NCI-H2107 treated with DMSO at 0.1 percent for 48 hours (cell line): ENCODE data around the gene CRISP3.
"Not testable (repeated sequence)": the region's sequence is repeated elsewhere in the genome, so short reads cannot be mapped to it uniquely, and the experiment has no call there.

Experiments
- DNase-seq: peaks from one replicate; lab custom pipeline; 2025; ENCODE audit not compliant: unreplicated experiment; lab: John Stamatoyannopoulos, UW

Gene CRISP3, protein sequence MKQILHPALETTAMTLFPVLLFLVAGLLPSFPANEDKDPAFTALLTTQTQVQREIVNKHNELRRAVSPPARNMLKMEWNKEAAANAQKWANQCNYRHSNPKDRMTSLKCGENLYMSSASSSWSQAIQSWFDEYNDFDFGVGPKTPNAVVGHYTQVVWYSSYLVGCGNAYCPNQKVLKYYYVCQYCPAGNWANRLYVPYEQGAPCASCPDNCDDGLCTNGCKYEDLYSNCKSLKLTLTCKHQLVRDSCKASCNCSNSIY

GRCh38 chr6:49744259-49744658 is at the start of gene CRISP3:
Gene CRISP3 (minus strand): TSS chr6:49744388. CDS start chr6:49744367, 21 bp downstream.
- DNase-seq, result no peak

GRCh38 chr6:49790341-49790740 is 46.2 kb upstream of the CRISP3 start:
- DNase-seq, result no peak

- no peak for DNase-seq
Measured at GRCh38 chr6:49787176-49787575, 43.0 kb upstream of the CRISP3 start, which contains the start of gene PGK2. Gene PGK2 (minus strand): TSS chr6:49787285. CDS start chr6:49787187, 98 bp downstream.

GRCh38 chr6:49784272-49784671 is 40.1 kb upstream of the CRISP3 start:
- DNase-seq, result no peak

- DNase-seq, result no peak
Measured at GRCh38 chr6:49782725-49783124, 38.5 kb upstream of the CRISP3 start.

GRCh38 chr6:49782293-49782692 is 38.1 kb upstream of the CRISP3 start:
- DNase-seq, result no peak

GRCh38 chr6:49776444-49776843 is 32.3 kb upstream of the CRISP3 start:
- DNase-seq, result no peak

GRCh38 chr6:49775043-49775442 is 30.9 kb upstream of the CRISP3 start:
- DNase-seq, result no peak

DNA sequence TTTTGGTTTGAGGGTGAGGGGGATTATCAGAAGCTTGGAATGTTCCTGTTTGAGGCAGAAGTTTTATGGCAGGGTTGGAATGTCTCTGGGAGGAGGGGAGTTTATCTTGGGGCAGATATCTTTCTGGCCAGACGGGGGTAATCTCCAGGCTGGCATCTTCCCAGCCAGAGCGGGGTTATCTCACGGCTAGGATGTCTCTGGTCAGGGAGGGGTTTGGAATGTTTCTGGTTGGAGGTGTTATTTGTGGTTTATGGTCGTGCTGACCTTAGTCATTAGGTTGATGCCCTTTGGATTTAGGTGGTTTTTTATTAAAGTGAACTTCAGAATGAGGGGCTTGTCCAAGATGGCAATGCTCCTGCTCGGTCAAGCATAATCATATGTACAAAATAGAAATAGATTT is 28.1 kb upstream of the CRISP3 start:
- no peak for DNase-seq

- DNase-seq, result no peak
Measured at GRCh38 chr6:49766762-49767161, 22.6 kb upstream of the CRISP3 start.

- no peak for DNase-seq
Measured at GRCh38 chr6:49764571-49765236, 20.5 kb upstream of the CRISP3 start.

GRCh38 chr6:49743429-49743828 is 759 bp downstream of the CRISP3 start:
- DNase-seq, result no peak

GRCh38 chr6:49739423-49739822 is 4.8 kb downstream of the CRISP3 start:
- DNase-seq, result no peak

DNA sequence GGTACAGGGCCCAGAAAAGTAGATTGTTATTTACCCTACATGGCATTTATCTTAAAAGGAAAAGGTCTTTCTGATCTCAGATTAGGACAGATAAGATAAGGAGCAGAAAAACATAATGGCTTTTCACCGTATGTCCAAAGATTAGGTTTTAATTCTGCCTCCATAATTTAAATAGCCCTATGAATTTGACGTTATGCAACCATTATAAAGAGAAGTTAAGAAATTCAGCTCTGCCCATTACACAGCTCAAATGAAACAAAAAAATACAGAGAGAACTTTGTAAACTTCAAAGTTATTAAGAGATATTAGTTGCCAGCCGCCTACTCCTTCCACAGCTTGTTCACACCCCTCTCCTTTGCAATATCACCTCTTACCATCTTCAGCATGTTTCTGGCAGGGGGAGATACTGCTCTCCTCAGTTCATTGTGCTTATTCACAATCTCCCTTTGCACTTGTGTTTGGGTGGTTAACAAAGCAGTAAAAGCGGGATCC is 8.1 kb downstream of the CRISP3 start:
- no peak for DNase-seq

DNA sequence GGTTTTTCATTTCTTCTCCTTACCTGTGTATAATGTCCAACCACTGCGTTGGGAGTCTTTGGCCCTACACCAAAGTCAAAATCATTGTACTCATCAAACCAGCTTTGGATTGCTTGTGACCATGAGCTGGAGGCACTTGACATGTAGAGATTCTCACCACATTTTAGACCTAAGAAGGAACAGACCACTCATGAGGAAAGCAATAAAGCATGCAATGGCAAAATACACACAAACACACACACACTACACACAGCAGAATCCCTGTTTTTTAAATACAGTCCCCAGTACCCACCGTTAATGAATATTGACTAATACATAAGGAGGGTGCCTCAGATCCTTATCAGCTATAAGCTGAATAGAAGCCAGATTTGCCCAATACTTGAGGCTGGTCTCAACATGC is 10.5 kb downstream of the CRISP3 start:
- no peak for DNase-seq

DNA sequence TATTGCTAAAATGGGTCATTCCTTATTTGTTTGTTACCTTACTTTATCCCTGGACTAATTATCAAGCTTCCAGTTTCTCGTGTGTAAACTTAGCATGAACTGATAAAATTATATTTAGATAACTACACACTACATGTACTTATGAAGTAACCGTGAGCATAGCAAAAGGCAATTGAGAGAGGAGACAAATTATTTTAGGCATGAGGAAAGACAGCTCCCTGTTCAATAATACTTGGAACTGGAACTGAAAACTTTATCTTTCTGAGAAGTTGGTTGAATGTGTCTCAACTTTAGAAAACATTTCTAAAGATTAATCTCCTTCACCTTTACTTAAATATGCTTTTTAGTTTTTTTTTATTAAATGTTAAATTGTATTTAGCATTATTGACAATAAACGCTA is 11.4 kb downstream of the CRISP3 start:
- no peak for DNase-seq

GRCh38 chr6:49730251-49730650 is 13.9 kb downstream of the CRISP3 start:
- DNase-seq, result no peak

- DNase-seq, result not testable (repeated sequence)
Measured at GRCh38 chr6:49723917-49724316, 20.3 kb downstream of the CRISP3 start.

- no peak for DNase-seq
Measured at GRCh38 chr6:49721297-49721696, 22.9 kb downstream of the CRISP3 start.

DNA sequence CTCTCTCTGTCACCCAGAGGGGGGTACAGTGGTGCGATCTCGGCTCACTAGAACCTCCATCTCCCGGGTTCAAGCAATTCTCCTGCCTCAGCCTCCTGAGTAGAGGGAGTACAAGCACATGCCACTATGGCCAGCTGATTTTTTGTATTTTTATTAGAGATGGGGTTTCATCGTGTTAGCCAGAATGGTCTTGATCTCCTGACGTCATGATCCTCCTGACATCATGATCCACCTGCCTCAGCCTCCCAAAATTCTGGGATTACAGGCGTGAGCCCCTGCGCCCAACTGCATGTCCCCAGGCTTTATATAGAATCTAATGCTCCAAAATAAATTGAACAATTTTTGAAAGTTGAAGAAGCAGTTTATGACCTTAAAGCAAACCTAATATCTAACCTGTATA is 23.8 kb downstream of the CRISP3 start:
- no peak for DNase-seq

DNA sequence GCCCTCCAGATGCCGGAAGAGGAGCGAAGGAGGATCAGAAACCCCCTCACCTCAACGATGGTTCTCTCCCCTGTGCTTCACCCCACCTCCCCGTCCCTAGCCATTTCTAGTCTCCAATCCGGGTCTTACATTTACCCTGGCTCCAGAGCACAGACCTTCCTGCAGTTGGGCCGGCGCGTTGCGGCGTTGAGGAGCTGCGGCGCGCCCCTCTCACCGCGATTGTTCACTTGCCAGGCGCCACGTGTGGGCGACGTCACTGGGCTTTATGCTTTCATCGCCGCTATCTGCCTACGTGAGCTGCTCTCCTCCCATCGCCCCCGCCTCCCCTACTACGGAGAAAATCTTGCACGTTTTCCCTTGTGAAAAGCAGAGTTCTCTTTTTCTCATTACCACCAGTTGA is 30.8 kb downstream of the CRISP3 start, which contains the start of gene CRISP2:
Gene CRISP2, minus strand, starts transcription at position 198 of the 400 bp plus-strand sequence. CDS start 4,347 bp downstream, outside the sequence.
- no peak for DNase-seq

DNA sequence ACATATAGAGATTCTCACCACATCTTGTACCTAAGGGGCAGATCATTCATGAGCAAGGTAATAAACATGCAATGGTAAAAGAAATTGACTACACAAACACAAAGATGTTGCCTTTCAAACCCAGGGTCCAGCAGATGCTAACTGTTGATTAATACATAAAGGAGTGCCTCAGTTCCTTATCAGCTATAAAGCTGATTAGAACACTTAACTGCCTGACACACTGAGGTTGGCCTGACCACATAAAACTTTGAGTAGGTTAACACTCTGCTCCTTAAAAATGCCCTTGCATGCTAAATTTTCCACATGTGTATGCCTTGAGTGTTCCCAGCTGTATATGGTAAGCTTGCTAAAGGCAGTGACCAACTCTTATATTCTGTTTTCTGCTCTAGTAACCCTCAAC is 45.7 kb downstream of the CRISP3 start:
- no peak for DNase-seq
